Loucy (cell line): Measurements from ENCODE around the gene NRP1.
A peak's percentile ranks its signal among the peaks of the same experiment; 100 is the strongest.

Experiments used
- H2AFZ ChIP-seq: fragments of 200-600 bp; sonication (generic); 2 replicates; pipeline ENCODE4 v1.6.0; 2016; ENCODE audit warnings: antibody characterized with exemption, mild to moderate bottlenecking, low read length, moderate library complexity
- H3F3A ChIP-seq: fragments of 200-600 bp; 2 replicates; pipeline ENCODE4 v1.6.0; 2016; ENCODE audit warnings: antibody characterized with exemption, low read depth, mild to moderate bottlenecking
- H3K27me3 ChIP-seq: fragments of 200-600 bp; sonication (generic); 2 replicates; pipeline ENCODE4 v1.6.1; 2014; ENCODE audit warnings: low read length, mild to moderate bottlenecking; ENCODE audit not compliant: insufficient read depth, poor library complexity, severe bottlenecking
- H3K36me3 ChIP-seq: fragments of 200-600 bp; sonication (generic); 2 replicates; pipeline ENCODE4 v1.6.1; 2016; ENCODE audit warnings: low read length; ENCODE audit not compliant: insufficient read depth
- H3K4me1 ChIP-seq: fragments of 200-600 bp; sonication (generic); 2 replicates; pipeline ENCODE4 v1.5.1; 2014; ENCODE audit warnings: low read length, mild to moderate bottlenecking; ENCODE audit not compliant: insufficient read depth, poor library complexity, severe bottlenecking
- H3K4me2 ChIP-seq: fragments of 200-600 bp; sonication (generic); 2 replicates; pipeline ENCODE4 v1.6.0; 2014; ENCODE audit warnings: antibody characterized with exemption, low read length, low read depth, mild to moderate bottlenecking; ENCODE audit not compliant: poor library complexity, severe bottlenecking
- H3K4me3 ChIP-seq: fragments of 200-600 bp; sonication (generic); 2 replicates; pipeline ENCODE4 v1.5.1; 2014; ENCODE audit warnings: low read length, mild to moderate bottlenecking, mixed read lengths; ENCODE audit not compliant: poor library complexity, severe bottlenecking
- H3K79me2 ChIP-seq: fragments of 200-600 bp; sonication (generic); 2 replicates; pipeline ENCODE4 v1.6.1; 2014; ENCODE audit warnings: low read length; ENCODE audit not compliant: insufficient read depth
- H3K9ac ChIP-seq: fragments of 200-600 bp; sonication (generic); 2 replicates; pipeline ENCODE4 v1.6.0; 2014; ENCODE audit warnings: mild to moderate bottlenecking, low read depth, low read length, moderate library complexity; ENCODE audit not compliant: poor library complexity, severe bottlenecking
- H3K9me2 ChIP-seq: fragments of 200-600 bp; sonication (generic); replicated peaks from 2 replicates; pipeline ENCODE4 v1.6.1; 2016; ENCODE audit warnings: low read depth, low read length, mixed read lengths
- H3K9me3 ChIP-seq: fragments of 200-600 bp; sonication (generic); 2 replicates; pipeline ENCODE4 v1.6.1; 2014; ENCODE audit warnings: mild to moderate bottlenecking, antibody characterized with exemption, low read length, low read depth; ENCODE audit not compliant: insufficient read depth
- H4K20me1 ChIP-seq: fragments of 200-600 bp; sonication (generic); 2 replicates; pipeline ENCODE4 v1.6.0; 2014; ENCODE audit warnings: antibody characterized with exemption, low read length, mild to moderate bottlenecking; ENCODE audit not compliant: insufficient read depth, poor library complexity, severe bottlenecking
- EZH2phosphoT487 ChIP-seq: fragments of 200-600 bp; IDR thresholded peaks from 2 replicates; pipeline ENCODE4 v1.6.1; 2018; ENCODE audit warnings: antibody characterized with exemption, mild to moderate bottlenecking, moderate library complexity, borderline replicate concordance
- TF ChIP-seq, protein P1 (sequence below): fragments of 200-600 bp; sonication (generic); conservative IDR thresholded peaks from 2 replicates; pipeline ENCODE4 v1.5.1; 2014; ENCODE audit warnings: mild to moderate bottlenecking, antibody characterized with exemption, low read length

The NRP1 gene

GRCh38 chr10:33133557-33133956 lies 200.9 kb downstream of the NRP1 start:
- no peak overlapping the region for H3K4me3 ChIP-seq
- no peak overlapping the region for H3K4me2 ChIP-seq
- H4K20me1 ChIP-seq: no peaks in the 10 kb centered on the region
- no peak for TF ChIP-seq EZH2phosphoT487
- TF ChIP-seq, protein P1, sequence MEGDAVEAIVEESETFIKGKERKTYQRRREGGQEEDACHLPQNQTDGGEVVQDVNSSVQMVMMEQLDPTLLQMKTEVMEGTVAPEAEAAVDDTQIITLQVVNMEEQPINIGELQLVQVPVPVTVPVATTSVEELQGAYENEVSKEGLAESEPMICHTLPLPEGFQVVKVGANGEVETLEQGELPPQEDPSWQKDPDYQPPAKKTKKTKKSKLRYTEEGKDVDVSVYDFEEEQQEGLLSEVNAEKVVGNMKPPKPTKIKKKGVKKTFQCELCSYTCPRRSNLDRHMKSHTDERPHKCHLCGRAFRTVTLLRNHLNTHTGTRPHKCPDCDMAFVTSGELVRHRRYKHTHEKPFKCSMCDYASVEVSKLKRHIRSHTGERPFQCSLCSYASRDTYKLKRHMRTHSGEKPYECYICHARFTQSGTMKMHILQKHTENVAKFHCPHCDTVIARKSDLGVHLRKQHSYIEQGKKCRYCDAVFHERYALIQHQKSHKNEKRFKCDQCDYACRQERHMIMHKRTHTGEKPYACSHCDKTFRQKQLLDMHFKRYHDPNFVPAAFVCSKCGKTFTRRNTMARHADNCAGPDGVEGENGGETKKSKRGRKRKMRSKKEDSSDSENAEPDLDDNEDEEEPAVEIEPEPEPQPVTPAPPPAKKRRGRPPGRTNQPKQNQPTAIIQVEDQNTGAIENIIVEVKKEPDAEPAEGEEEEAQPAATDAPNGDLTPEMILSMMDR: no peak
- no peaks in the 10 kb centered on the region for H3K27me3 ChIP-seq
- no peaks in the 10 kb centered on the region for H3F3A ChIP-seq
- H3K79me2 ChIP-seq: no peaks in the 10 kb centered on the region
- H3K4me1 ChIP-seq: peaks cover 43% of the 10 kb centered on the region
- no peaks in the 10 kb centered on the region for H3K9me3 ChIP-seq
- peak overlapping the region; percentile 11 for H3K9ac ChIP-seq
- peak overlapping the region; percentile 14; the same call in 1 of the 2 replicates for H2AFZ ChIP-seq
- H3K9me2 ChIP-seq: no peaks in the 10 kb centered on the region
- H3K36me3 ChIP-seq: no peaks in the 10 kb centered on the region

- Histone ChIP-seq H3K4me3 (no peak overlapping the region), H3K4me2 (no peak overlapping the region), H3K79me2 (no peaks in the 10 kb centered on the region), H3K27me3 (no peaks in the 10 kb centered on the region), H3K36me3 (no peaks in the 10 kb centered on the region), H4K20me1 (no peaks in the 10 kb centered on the region), H3K4me1 (peaks cover 34% of the 10 kb centered on the region), H3K9me3 (no peaks in the 10 kb centered on the region), H3F3A (no peaks in the 10 kb centered on the region), H3K9me2 (no peaks in the 10 kb centered on the region), H2AFZ (0 out of 2 replicates have a peak overlapping the region, but pooled peaks have one; percentile 36), H3K9ac (no peak overlapping the region)
- no peak for TF ChIP-seq EZH2phosphoT487
- TF ChIP-seq, protein P1: peak; percentile 72
Measured at GRCh38 chr10:33132626-33133025, 201.8 kb downstream of the NRP1 start.

- H3F3A ChIP-seq: peaks cover 8% of the 10 kb centered on the region
- H2AFZ ChIP-seq: no peak overlapping the region
- no peak overlapping the region for H3K9ac ChIP-seq
- no peaks in the 10 kb centered on the region for H3K9me2 ChIP-seq
- no peaks in the 10 kb centered on the region for H3K79me2 ChIP-seq
- no peak overlapping the region for H3K4me3 ChIP-seq
- no peaks in the 10 kb centered on the region for H3K9me3 ChIP-seq
- H3K4me1 ChIP-seq: peaks cover 42% of the 10 kb centered on the region
- no peak overlapping the region for H3K4me2 ChIP-seq
- no peaks in the 10 kb centered on the region for H3K36me3 ChIP-seq
- TF ChIP-seq EZH2phosphoT487: no peak
- TF ChIP-seq, protein P1: no peak
- H3K27me3 ChIP-seq: no peaks in the 10 kb centered on the region
- no peaks in the 10 kb centered on the region for H4K20me1 ChIP-seq
Measured at GRCh38 chr10:33129996-33130386, 204.5 kb downstream of the NRP1 start.
